ENCODE results near the gene GNAL.

GNAL gene

DNA sequence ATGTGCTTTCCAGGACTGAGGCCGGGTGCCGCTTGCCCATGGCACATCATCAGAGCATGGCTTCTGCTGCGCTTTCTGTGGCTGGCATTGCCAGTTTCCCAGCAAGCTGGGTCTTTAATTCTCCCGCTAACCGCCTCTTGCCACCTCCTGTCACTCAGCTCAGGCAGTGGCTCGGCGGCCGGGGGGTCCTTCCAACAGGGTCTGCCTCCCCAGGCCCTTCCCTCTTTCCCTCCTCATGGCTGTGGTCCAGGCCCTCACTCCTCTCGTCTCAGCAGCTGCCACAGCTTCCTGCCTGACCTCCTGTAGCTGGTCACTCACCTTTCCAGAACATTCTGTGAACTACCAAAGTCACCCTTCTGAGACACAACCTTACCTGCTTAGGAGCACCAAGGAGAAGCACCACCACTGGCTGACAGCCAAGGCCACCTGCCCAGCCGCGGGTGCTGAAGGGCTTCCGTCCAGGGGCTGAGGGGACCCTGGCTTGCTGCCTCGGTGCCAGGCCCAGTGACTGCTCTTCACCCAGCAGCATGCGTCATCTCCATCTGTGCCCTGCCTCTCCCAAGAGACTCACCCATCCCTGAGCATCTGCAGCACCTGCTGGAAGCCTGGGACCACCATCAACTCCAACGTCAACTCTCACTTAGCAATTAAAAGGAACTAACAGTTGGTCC is 184.7 kb downstream of the GNAL start:
- TF ChIP-seq, protein P1, sequence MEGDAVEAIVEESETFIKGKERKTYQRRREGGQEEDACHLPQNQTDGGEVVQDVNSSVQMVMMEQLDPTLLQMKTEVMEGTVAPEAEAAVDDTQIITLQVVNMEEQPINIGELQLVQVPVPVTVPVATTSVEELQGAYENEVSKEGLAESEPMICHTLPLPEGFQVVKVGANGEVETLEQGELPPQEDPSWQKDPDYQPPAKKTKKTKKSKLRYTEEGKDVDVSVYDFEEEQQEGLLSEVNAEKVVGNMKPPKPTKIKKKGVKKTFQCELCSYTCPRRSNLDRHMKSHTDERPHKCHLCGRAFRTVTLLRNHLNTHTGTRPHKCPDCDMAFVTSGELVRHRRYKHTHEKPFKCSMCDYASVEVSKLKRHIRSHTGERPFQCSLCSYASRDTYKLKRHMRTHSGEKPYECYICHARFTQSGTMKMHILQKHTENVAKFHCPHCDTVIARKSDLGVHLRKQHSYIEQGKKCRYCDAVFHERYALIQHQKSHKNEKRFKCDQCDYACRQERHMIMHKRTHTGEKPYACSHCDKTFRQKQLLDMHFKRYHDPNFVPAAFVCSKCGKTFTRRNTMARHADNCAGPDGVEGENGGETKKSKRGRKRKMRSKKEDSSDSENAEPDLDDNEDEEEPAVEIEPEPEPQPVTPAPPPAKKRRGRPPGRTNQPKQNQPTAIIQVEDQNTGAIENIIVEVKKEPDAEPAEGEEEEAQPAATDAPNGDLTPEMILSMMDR (IDR thresholded peaks at IDR 0.05; ENCODE audit: low read depth, low read length) = no peak
- DNase-seq (ENCODE audit: extremely low read depth, low read depth) = no peak

DNA sequence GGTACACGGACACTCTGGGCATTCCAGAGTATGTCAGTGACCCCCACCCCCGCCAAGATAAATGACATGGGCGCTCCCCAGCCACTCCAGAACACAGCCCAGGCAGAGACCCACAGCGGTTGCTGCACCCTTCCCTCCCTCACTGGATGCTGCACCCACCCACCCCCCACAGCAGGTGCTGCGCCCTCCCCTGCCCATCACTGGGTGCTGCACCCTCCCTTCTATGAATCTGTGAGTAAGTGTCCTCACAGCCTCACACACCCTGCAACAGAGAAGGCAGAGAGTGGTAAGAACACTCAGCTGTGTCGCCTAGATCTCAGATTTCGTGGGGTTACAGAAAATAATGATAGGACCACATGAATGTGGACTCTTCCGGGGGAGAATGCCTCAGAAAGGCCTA is 185.6 kb downstream of the GNAL start:
- TF ChIP-seq, protein P1 (IDR thresholded peaks at IDR 0.05; ENCODE audit: low read depth, low read length) = no peak
- DNase-seq (ENCODE audit: extremely low read depth, low read depth) = no peak

DNA sequence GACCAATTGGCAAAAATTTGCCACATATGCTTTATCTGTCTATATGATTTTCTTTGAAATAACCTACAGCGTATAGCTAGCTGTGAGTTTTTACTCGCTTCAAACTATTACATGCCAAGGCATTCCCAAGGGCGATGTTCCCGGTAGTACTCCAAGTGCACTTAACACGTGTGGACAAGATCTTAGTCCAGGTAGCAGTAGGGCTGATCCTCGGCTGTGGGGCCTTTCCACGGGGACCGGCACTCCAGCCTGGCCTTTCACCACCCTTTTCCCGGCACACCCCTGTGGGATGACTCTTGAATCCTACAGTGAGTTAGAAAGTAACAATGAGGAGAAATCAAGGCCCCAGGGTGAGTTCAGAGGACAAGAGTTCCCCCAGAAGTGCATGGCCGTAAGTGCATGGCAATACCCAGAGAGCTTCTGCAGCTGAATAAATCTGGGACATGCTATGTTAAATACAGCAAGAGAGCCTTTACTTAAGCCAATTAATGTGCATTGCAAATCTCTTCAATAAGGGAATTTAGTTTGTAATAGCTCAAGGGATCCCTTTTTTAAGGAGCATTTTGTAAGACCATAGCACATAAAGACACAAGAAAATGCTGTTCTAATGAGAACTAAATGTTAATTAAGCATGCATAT is 188.6 kb downstream of the GNAL start:
- TF ChIP-seq, protein P1 (IDR thresholded peaks at IDR 0.05; ENCODE audit: low read depth, low read length) = no peak
- DNase-seq (ENCODE audit: extremely low read depth, low read depth) = no peak

DNA sequence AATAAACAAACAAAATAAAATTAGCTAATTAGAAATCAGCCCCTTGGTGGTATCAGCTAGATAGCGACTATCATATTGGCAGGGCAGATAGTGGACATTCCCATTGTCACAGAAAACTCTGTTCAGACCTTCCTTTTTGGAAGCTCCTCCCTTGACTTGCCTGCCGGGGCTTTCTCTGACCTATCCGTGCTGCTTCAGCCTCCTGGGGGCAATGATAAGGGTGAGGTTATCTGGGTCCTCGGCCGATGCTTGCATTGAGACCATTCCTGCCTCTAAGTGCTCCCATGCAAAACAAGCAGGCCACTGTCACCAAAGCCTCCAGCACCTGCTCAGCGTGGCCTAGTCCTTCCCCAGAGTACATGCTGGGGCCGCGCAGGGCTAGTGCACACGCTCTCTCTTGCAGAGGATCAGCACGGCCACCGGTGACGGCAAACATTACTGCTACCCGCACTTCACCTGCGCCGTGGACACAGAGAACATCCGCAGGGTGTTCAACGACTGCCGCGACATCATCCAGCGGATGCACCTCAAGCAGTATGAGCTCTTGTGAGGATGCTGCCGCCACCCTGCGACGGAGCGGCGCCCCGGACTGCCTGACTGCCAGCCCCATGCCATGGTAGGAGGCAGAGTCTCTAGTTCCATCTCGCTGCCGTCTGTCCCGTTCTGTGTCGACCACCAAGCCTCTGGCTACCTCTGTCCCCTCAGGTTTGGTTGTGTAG is 191.7 kb downstream of the GNAL start:
- DNase-seq (ENCODE audit: extremely low read depth, low read depth) = no peak

DNA sequence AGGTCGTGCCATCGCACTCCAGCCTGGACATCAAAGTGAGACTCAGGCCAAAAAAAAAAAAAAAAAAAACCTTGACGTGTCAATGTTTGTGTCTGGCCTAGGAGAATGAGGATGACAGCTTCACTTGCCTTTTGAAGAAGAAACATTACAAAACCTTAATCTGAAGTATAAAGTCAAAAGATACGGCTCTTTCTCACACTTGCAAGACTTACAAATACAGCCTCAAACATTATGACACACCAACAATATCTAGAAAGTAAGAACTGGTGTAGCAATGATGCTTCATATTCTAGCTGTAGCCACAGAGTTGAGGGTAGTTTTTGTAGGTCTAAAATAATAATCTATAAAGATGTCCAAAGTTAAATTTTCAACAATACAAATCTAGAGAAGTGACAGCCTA is 193.6 kb downstream of the GNAL start:
- no peak for DNase-seq (ENCODE audit: extremely low read depth, low read depth)
- TF ChIP-seq, protein P1 (IDR thresholded peaks at IDR 0.05; ENCODE audit: low read depth, low read length) = no peak

More for the DNA sequence above, 191.7 kb downstream of the GNAL start:
- TF ChIP-seq, protein P1 (IDR thresholded peaks at IDR 0.05; ENCODE audit: low read depth, low read length) = no peak

DNA sequence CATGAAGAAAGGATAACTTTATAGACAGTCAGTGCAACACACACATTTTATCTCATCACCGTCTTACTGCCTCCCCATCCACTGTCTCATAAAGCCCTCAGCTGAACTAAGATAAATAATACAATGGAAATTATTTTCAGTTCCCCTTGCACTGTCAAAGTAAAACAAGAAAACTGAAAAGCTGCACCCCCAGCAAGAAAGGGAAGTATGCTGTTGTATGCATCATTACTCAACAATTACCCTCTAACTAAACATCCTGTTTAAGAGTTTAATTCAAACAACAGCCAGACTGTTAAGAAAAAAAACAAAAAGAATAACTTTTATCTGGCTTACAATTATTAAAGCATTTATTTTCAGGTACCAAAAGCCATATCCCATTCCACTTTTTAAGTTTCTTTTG is 194.1 kb downstream of the GNAL start:
- DNase-seq (ENCODE audit: extremely low read depth, low read depth) = no peak
- TF ChIP-seq, protein P1 (IDR thresholded peaks at IDR 0.05; ENCODE audit: low read depth, low read length) = no peak
